Measurements from ENCODE around the gene EYA2.
"Not testable (repeated sequence)": the region's sequence is repeated elsewhere in the genome, so short reads cannot be mapped to it uniquely, and the experiment has no call there.

Gene EYA2

GRCh38 chr20:46894579-46894958, at the start of gene EYA2:
Gene EYA2, plus strand, starts transcription at chr20:46894843. Its CDS starts 95,168 bp downstream, at chr20:46990011.
- DNase-seq = no peak

GRCh38 chr20:46844965-46845364, 49.7 kb upstream of the EYA2 start:
- DNase-seq = no peak

- no peak for DNase-seq
Observed at GRCh38 chr20:46849269-46849668, 45.4 kb upstream of the EYA2 start.

- no peak for DNase-seq
Observed at GRCh38 chr20:46849751-46850150, 44.9 kb upstream of the EYA2 start.

GRCh38 chr20:46850416-46850815, 44.2 kb upstream of the EYA2 start:
- no peak for DNase-seq

- DNase-seq = no peak
Observed at GRCh38 chr20:46850896-46851295, 43.7 kb upstream of the EYA2 start.

GRCh38 chr20:46851746-46852145, 42.9 kb upstream of the EYA2 start:
- no peak for DNase-seq

GRCh38 chr20:46852313-46852712, 42.3 kb upstream of the EYA2 start:
- no peak for DNase-seq

- no peak for DNase-seq
Observed at GRCh38 chr20:46853926-46854325, 40.7 kb upstream of the EYA2 start.

- DNase-seq = no peak
Observed at GRCh38 chr20:46857061-46857831, 37.4 kb upstream of the EYA2 start.

GRCh38 chr20:46865824-46866223, 28.8 kb upstream of the EYA2 start:
- no peak for DNase-seq

GRCh38 chr20:46870041-46870440, 24.6 kb upstream of the EYA2 start:
- DNase-seq = no peak

- no peak for DNase-seq
Observed at GRCh38 chr20:46872328-46873211, 22.1 kb upstream of the EYA2 start.

GRCh38 chr20:46875059-46875458, 19.6 kb upstream of the EYA2 start:
- DNase-seq = no peak

GRCh38 chr20:46879386-46879785, 15.3 kb upstream of the EYA2 start:
- no peak for DNase-seq

- DNase-seq = not testable (repeated sequence)
Observed at GRCh38 chr20:46879963-46880362, 14.7 kb upstream of the EYA2 start.

GRCh38 chr20:46883892-46884291, 10.8 kb upstream of the EYA2 start:
- no peak for DNase-seq

- DNase-seq = no peak
Observed at GRCh38 chr20:46890682-46891081, 4.0 kb upstream of the EYA2 start.

GRCh38 chr20:46893051-46893450, 1.6 kb upstream of the EYA2 start:
- no peak for DNase-seq

- no peak for DNase-seq
Observed at GRCh38 chr20:46893877-46894578, 615 bp upstream of the EYA2 start.

GRCh38 chr20:46894971-46895905, 595 bp downstream of the EYA2 start:
- peak; percentile 6 for DNase-seq

- DNase-seq = no peak
Observed at GRCh38 chr20:46895906-46896242, 1.2 kb downstream of the EYA2 start.
